Measurements from ENCODE around the gene PREB. TPM values are rescaled to one million over a fixed set of nuclear protein-coding genes. Genes with fewer than 3 reads are reported as not detected.

PREB gene
- total and polyA plus RNA-seq, 2 experiments from 2014 or later: 69.2 to 90.3 TPM

DNA sequence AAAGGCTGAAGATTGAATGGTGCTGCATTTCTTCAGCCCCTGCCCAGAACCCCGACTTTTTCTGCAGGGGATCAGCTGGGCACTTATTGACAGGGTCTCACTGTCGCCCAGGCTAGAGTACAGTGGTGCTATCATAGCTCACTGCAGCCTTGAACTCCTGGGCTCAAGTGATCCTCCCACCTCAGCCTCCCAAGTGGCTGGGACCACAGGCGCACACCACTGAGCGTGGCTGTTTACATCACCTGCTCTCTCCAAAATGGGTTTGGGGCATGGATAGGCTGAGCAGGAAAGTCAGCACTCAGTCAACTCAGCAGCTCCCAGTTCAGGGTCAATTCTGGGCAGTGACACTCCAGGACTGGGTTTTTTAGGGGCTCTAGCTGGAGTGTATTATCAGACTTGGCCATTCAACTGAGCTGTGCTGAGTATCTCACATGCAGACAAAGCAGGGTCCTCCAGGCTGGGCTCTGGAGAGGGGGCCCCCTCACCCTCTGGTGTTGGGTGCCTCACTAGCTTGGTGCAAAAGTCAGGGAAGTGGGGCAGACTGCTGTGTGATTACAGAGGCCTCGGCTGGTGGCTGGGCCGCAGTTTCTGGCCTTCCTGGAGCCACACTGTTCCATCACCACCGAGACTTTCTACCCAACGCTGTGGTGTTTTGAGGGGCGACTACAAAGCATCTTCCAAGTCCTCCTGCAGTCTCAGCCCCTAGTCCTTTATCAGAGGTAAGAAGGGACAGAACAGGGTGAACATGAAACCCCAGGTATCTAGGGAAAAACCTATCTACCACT lies 6.4 kb downstream of the PREB start:
- DNase-seq (ENCODE audit: low spot score): no peak
- Histone ChIP-seq H4K20me1 (ENCODE audit: insufficient read depth, poor library complexity, severe bottlenecking) (peaks cover 2% of the 10 kb centered on the region), H3K4me2 (no peak overlapping the region), H3K9me3 (ENCODE audit: low read depth) (no peaks in the 10 kb centered on the region), H2AFZ (no peak overlapping the region), H3K4me3 (no peak overlapping the region), H3K79me2 (peaks cover 8% of the 10 kb centered on the region), H3K27ac (no peak overlapping the region), H3K4me1 (ENCODE audit: insufficient read depth) (peaks cover 4% of the 10 kb centered on the region), H3K36me3 (replicated peaks; ENCODE audit: insufficient read depth, low read depth) (no peaks in the 10 kb centered on the region), H3K9me2 (replicated peaks; ENCODE audit: insufficient read depth) (no peaks in the 10 kb centered on the region), H3K27me3 (no peaks in the 10 kb centered on the region)
- 93% methylated on average over 9 of the region's 9 CpGs for WGBS (ENCODE audit: low lambda C conversion rate, missing lambda C conversion rate)
- TF ChIP-seq EZH2phosphoT487 (IDR thresholded peaks at IDR 0.05; ENCODE audit: low read depth, severe bottlenecking, unreplicated experiment): no peak
- TF ChIP-seq, protein P1, sequence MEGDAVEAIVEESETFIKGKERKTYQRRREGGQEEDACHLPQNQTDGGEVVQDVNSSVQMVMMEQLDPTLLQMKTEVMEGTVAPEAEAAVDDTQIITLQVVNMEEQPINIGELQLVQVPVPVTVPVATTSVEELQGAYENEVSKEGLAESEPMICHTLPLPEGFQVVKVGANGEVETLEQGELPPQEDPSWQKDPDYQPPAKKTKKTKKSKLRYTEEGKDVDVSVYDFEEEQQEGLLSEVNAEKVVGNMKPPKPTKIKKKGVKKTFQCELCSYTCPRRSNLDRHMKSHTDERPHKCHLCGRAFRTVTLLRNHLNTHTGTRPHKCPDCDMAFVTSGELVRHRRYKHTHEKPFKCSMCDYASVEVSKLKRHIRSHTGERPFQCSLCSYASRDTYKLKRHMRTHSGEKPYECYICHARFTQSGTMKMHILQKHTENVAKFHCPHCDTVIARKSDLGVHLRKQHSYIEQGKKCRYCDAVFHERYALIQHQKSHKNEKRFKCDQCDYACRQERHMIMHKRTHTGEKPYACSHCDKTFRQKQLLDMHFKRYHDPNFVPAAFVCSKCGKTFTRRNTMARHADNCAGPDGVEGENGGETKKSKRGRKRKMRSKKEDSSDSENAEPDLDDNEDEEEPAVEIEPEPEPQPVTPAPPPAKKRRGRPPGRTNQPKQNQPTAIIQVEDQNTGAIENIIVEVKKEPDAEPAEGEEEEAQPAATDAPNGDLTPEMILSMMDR (IDR thresholded peaks at IDR 0.05; ENCODE audit: poor library complexity): no peak
- TF ChIP-seq EZH2 (IDR thresholded peaks at IDR 0.05; ENCODE audit: borderline replicate concordance): no peak

DNA sequence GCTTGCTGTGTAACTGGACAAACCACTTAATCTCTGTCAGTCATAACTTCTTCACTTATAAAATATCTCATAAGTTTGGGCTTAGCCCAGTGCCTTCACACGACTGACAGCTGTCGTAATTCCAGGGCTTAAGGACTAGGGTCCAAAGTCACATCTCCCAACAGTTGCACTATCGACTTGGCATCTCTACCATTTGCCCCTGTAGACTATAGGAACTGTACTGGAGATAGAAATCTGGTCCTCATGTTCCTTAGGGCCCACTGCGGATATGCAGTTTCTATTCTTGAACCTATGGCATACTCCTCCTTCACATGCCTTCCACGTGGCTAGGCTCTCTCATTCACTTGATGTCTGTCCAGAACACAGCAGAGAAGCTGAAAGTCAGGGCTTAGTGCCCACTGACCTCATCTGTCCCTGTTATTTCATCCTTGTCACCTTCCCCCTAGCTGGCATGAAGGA lies 8.2 kb downstream of the PREB start:
- H3K4me1 ChIP-seq (ENCODE audit: insufficient read depth): no peaks in the 10 kb centered on the region
- H4K20me1 ChIP-seq (ENCODE audit: insufficient read depth, poor library complexity, severe bottlenecking): no peaks in the 10 kb centered on the region
- no peaks in the 10 kb centered on the region for H3K9me3 ChIP-seq (ENCODE audit: low read depth)
- H3K27me3 ChIP-seq: peaks cover 15% of the 10 kb centered on the region
- no peak overlapping the region for H3K4me3 ChIP-seq
- no peaks in the 10 kb centered on the region for H3K36me3 ChIP-seq (replicated peaks; ENCODE audit: insufficient read depth, low read depth)
- WGBS (ENCODE audit: low lambda C conversion rate, missing lambda C conversion rate): 58% methylated on average over 5 of the region's 5 CpGs
- H3K4me2 ChIP-seq: no peak overlapping the region
- no peak overlapping the region for H2AFZ ChIP-seq
- no peaks in the 10 kb centered on the region for H3K79me2 ChIP-seq
- no peaks in the 10 kb centered on the region for H3K9me2 ChIP-seq (replicated peaks; ENCODE audit: insufficient read depth)
- H3K27ac ChIP-seq: no peak overlapping the region
- TF ChIP-seq, protein P1 (IDR thresholded peaks at IDR 0.05; ENCODE audit: poor library complexity): no peak
- TF ChIP-seq EZH2phosphoT487 (IDR thresholded peaks at IDR 0.05; ENCODE audit: low read depth, severe bottlenecking, unreplicated experiment) (no peak), EZH2 (IDR thresholded peaks at IDR 0.05; ENCODE audit: borderline replicate concordance) (no peak)
- DNase-seq (ENCODE audit: low spot score): no peak

DNA sequence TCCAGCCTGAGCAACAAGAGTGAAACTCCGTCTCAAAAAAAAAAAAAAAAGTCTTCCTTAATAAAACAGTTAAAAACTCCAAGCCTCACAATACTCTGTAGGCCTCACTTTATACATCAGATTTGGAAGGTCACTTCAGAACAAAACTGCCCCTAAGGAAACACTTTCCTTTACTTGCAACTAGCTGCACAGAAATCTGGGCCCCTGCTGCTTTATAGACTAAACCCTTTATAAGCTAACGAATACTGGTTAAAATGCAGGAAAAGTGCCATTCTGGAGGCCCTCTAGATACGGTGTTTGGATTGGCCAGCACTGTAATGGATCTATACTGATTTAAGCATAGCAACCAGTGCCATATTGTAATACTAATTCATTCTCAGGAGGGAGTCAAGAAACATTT lies 9.3 kb downstream of the PREB start:
- no peaks in the 10 kb centered on the region for H3K79me2 ChIP-seq
- 80% methylated on average over 3 of the region's 3 CpGs for WGBS (ENCODE audit: low lambda C conversion rate, missing lambda C conversion rate)
- TF ChIP-seq EZH2 (IDR thresholded peaks at IDR 0.05; ENCODE audit: borderline replicate concordance) (no peak), EZH2phosphoT487 (IDR thresholded peaks at IDR 0.05; ENCODE audit: low read depth, severe bottlenecking, unreplicated experiment) (no peak)
- TF ChIP-seq, protein P1 (IDR thresholded peaks at IDR 0.05; ENCODE audit: poor library complexity): no peak
- H4K20me1 ChIP-seq (ENCODE audit: insufficient read depth, poor library complexity, severe bottlenecking): no peaks in the 10 kb centered on the region
- no peaks in the 10 kb centered on the region for H3K9me3 ChIP-seq (ENCODE audit: low read depth)
- DNase-seq (ENCODE audit: low spot score): no peak
- H2AFZ ChIP-seq: no peak overlapping the region
- H3K36me3 ChIP-seq (replicated peaks; ENCODE audit: insufficient read depth, low read depth): no peaks in the 10 kb centered on the region
- no peak overlapping the region for H3K4me3 ChIP-seq
- H3K27ac ChIP-seq: no peak overlapping the region
- no peaks in the 10 kb centered on the region for H3K4me1 ChIP-seq (ENCODE audit: insufficient read depth)
- peaks cover 27% of the 10 kb centered on the region for H3K27me3 ChIP-seq
- no peak overlapping the region for H3K4me2 ChIP-seq
- H3K9me2 ChIP-seq (replicated peaks; ENCODE audit: insufficient read depth): no peaks in the 10 kb centered on the region

Data from hepatocyte (in vitro differentiated cells).